Activated naive CD4-positive, alpha-beta T cell treated with Interleukin-2 at 50 U/mL for 16 hours (primary cell): Measurements from ENCODE around the gene NT5C3B.

Experiments
- DNase-seq: peaks from one replicate; pipeline ENCODE4 v3.0.0-alpha.2; 2020

The NT5C3B gene

GRCh38 chr17:41806685-41807445 lies 29.2 kb downstream of the NT5C3B start:
- DNase-seq = no peak

GRCh38 chr17:41803049-41804020 lies 32.7 kb downstream of the NT5C3B start:
- no peak for DNase-seq

GRCh38 chr17:41801374-41802271 lies 34.4 kb downstream of the NT5C3B start:
- DNase-seq = peak; percentile 75

GRCh38 chr17:41800601-41801373 lies 35.2 kb downstream of the NT5C3B start:
- no peak for DNase-seq

GRCh38 chr17:41799366-41799765 lies 36.7 kb downstream of the NT5C3B start:
- no peak for DNase-seq

- DNase-seq = no peak
Measured at GRCh38 chr17:41797377-41797776, 38.7 kb downstream of the NT5C3B start.

GRCh38 chr17:41796121-41796895 lies 39.7 kb downstream of the NT5C3B start:
- DNase-seq = no peak

GRCh38 chr17:41794540-41794975 lies 41.5 kb downstream of the NT5C3B start:
- no peak for DNase-seq

- DNase-seq = no peak
Measured at GRCh38 chr17:41793784-41794539, 42.1 kb downstream of the NT5C3B start.

- no peak for DNase-seq
Measured at GRCh38 chr17:41792845-41793783, 42.9 kb downstream of the NT5C3B start.

- DNase-seq = no peak
Measured at GRCh38 chr17:41787021-41787418, 49.0 kb downstream of the NT5C3B start.

GRCh38 chr17:41786227-41787020 lies 49.6 kb downstream of the NT5C3B start, which contains the start of gene JUP:
Gene JUP, minus strand, starts transcription at chr17:41786711. Its CDS starts 14,857 bp downstream, at chr17:41771854.
- peak; percentile 90 for DNase-seq

GRCh38 chr17:41785859-41786226 lies 50.2 kb downstream of the NT5C3B start:
- no peak for DNase-seq

- DNase-seq = no peak
Measured at GRCh38 chr17:41785091-41785858, 50.8 kb downstream of the NT5C3B start.

- DNase-seq = no peak
Measured at GRCh38 chr17:41784207-41784744, 51.8 kb downstream of the NT5C3B start.

GRCh38 chr17:41782142-41782541 lies 53.9 kb downstream of the NT5C3B start:
- no peak for DNase-seq
